Measurements from ENCODE around the gene TMED8.
"Not testable (repeated sequence)": the region's sequence is repeated elsewhere in the genome, so short reads cannot be mapped to it uniquely, and the experiment has no call there.

The TMED8 gene, protein sequence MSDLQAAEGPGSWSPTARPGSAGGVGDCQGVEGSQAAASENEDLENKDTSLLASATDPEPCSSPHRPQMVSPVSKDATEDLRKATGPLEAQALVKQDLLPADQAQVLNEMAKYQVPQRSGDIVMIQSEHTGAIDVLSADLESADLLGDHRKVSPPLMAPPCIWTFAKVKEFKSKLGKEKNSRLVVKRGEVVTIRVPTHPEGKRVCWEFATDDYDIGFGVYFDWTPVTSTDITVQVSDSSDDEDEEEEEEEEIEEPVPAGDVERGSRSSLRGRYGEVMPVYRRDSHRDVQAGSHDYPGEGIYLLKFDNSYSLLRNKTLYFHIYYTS

DNA sequence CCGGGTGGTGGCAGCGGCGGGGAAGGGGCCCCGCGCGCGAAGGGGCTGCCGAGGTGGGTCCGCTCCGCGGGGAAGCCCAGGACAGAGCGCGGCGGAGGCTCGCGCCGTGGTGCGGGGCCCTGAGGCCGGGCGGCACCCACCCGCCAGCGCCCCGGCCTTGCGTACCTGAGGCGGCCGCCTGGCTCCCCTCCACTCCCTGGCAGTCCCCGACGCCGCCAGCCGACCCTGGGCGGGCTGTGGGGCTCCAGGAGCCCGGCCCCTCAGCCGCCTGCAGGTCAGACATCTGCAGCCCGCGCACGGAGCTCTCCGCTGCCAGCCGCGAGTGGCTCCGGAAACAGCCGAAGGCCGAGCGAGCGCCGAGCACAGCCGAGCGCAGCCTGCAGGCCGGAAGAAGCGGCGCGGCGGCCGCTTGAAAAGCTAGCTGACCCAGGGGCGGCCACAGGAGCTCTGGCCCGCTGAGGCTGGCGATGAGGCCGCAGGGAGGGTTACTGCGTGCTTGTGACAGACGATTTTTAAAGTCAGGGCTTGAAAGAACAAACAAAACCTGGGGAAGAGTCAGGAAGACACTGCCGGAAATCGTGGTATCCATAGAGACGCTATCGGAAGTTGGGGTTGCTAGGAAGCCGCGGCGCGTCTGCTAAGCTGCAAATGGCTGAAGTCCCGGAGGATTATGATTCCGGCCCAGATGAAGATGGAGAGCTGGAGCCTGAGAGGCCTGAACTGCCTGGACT, at the start of gene TMED8, which contains the start of gene SAMD15:
TMED8 (minus strand) TSS at position 324 of the 731 bp plus-strand sequence; CDS start at position 283, 41 bp downstream.
SAMD15 (plus strand) TSS at position 609 of the 731 bp plus-strand sequence; CDS start at position 649, 40 bp downstream.
- peak; percentile 82 for DNase-seq (ENCODE audit: low read depth)

DNA sequence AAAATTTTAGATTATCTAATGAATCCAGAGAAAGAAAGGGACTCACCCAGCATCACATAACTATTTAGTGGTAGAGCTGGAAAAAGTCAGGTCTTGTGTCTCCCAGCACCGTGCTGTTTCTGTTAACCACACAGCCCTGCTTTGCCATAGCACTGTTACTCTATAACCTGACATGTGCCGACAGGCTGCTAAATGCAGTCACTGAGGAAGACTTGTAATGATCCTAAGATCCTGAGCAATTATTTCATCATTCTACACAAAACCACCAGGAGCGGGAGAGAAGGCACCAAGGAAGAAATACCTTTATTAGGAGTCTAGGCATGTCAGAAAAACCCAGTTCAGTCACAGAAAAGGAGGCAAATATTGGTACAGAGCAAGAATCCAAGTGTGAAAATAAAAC, 49.5 kb upstream of the TMED8 start:
- DNase-seq (ENCODE audit: low read depth), result no peak

DNA sequence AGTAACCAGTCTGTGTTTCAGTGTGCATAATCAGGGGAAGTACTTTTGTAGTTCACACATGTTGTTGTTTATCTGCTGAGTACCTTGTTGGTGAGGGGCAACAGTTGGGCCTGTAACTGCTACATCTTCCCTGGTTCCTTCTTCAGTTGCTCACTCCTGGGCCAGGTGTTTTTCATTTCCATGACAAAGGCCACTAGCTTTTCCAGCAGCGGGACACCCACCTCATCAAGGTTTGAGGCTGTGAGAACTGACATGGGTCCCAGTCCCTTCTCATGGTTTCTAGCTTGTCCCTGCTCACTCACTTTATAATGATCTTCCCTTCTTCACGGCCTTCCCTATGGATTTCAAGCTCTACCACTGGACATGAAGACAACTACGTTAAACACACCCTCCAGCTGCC, 48.0 kb upstream of the TMED8 start:
- DNase-seq (ENCODE audit: low read depth), result no peak

DNA sequence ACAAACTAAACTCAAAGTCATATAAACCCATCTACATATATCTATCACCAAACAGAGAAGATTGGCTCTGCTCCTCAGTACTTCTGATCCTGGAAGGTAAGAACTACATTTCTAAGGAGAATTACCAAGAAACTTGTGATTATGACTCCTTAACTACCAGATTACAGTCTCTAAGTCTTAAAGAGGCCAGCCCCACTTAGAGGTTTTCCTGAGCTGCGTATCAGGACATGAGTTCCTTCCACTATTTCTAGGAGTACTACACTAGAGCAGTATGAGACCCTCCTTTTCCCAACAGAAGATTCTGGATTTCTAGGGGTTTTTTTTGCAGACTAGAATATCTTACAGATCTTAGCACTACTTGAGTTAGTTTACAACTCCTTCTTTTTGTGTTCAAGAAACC, 46.5 kb upstream of the TMED8 start, which contains the start of gene NOXRED1:
NOXRED1 (minus strand) TSS at position 101 of the 400 bp plus-strand sequence. CDS start 634 bp downstream, outside the sequence.
- DNase-seq (ENCODE audit: low read depth), result no peak

DNA sequence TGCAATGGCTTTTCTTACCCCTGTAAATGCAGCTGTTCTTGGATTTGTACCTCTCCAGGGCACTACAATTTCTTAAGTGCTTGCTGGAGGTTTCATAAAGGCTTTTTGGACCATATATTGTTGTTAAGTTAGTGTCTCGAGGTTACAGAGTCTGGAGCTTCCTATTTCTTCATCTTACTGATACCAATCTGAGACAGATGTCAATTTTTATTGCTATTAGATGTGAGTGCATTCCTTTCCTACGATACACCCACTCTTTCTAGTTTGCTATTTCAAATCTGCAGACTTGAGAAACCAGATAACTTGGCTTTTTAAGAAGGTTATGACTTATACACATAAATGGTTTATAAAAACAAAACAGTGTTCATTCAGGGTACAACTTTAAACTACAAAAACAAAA, 44.3 kb upstream of the TMED8 start:
- no peak for DNase-seq (ENCODE audit: low read depth)

DNA sequence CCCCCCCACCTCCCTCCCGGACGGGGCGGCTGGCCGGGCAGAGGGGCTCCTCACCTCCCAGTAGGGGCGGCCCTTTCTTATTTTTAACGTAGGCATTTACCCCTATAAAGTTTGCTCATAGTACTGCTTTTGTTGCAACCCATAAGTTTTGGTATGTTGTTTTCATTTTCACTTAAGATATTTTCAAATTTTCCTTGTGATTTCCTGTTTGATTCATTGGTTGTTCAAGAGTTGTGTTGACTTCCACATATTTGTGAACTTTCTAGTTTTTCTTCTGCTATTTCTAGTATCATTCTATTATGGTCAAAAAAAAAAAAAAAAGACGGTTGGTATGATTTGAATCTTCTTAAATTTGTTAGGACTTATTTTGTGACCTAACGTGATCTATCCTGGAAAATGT, 39.9 kb upstream of the TMED8 start:
- no peak for DNase-seq (ENCODE audit: low read depth)

DNA sequence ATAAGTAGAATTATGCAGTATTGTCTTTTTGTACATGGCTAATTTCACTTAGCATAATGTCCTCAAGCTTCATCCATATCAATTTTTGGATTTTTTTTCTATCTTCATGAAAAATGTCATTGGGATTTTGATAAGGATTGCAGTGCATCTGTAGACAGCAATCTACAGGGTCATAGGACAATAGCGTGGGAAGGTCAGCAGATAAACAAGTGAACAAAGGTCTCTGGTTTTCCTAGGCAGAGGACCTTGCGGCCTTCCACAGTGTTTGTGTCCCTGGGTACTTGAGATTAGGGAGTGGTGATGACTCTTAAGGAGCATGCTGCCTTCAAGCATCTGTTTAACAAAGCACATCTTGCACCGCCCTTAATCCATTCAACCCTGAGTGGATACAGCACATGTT, 39.2 kb upstream of the TMED8 start:
- not testable (repeated sequence) for DNase-seq (ENCODE audit: low read depth)

DNA sequence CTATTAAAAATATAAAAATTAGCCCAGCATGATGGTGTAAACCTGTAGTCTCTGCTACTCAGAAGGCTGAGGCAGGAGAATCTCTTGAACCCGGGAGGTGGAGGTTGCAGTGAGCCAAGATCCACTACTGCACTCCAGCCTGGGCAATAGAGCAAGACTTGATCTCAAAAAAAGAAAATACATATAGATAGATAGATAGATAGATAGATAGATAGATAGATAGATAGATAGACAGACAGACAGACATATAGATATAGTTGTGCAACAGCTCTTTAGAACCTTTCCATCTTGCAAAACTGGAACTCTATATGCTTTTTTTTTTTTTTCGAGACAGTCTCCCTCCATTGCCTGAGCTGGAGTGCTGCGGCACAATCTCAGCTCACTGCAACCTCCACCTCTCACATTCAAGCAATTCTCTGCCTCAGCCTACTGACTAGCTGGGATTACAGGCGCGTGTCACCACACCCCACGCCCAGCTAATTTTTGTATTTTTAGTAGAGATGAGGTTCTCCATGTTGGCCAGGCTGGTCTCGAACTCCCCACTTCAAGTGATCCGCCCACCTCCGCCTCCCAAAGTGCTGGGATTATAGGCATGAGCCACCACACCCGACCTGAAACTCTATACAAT, 38.6 kb upstream of the TMED8 start:
- not testable (repeated sequence) for DNase-seq (ENCODE audit: low read depth)

DNA sequence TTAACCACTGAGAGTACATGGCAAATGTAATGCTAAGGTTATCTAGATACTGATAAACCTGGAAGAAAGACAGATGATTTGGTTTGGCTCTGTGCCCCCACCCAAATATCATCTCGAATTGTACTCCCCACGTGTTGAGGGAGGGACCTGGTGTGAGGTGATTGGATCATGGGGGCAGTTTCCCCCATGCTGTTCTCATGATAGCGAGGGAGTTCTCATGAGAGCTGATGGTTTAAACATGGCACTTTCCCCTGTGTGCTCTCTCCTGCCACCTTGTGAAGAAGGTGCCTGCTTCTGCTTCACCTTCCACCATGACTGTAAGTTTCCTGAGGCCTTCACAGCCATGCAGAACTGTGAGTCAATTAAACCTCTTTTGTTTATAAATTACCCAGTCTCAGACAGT, 32.2 kb upstream of the TMED8 start:
- DNase-seq (ENCODE audit: low read depth), result no peak

DNA sequence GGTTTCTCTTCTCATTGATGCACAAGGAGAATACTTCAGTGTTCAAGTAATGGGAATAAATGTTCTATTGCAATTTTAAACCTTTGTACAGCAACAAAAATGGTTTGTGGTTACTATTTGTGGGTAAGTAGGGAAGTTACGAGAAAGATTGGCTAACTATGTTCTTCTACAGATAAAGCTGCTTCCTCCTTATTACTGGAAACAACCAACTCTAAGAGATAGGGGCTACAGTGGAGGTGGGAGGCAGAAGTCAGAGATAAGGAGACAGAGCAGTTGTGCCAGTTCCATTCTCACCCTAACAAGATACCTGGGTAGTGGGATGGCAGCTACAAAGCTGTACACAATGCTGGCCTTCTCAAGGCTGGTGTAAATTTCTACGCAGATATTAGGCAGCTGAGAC, 30.3 kb upstream of the TMED8 start:
- no peak for DNase-seq (ENCODE audit: low read depth)

DNA sequence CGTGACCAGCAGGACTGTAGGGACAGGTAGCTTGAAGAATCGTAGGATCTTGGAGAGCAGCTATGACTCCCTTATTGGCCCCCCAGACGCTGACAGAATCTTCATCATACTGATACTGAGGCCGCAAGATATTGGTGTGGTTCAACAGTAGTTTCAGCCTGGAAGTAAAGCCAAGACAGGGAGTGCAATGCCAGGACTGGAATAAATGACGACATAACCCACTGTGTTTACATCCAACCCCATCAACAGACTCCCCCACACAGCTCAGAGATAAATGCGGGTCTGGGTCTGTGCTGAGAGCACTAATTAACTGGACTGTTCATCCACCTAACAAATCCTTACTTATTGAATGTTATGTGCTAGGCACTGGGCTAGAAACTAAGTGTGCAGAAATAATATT, 29.8 kb upstream of the TMED8 start:
- no peak for DNase-seq (ENCODE audit: low read depth)

DNA sequence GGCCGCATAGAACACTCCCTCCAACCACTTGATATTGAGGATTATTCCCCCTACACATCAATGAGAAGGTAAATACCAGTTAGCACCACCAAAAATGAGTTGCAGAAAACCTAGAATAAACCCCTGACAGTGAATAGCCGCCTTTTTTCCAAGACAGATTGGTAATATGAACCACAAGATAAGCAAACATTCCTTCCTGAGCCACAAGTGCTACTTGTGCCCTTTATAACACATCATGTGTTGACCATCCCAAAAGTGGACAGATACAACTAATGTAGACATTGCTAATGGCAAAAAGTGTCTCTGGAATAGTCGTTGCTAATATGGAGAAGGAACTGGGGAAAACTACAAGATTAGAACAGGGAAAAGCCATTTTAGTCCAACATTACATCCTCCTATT, 29.2 kb upstream of the TMED8 start:
- DNase-seq (ENCODE audit: low read depth), result no peak

DNA sequence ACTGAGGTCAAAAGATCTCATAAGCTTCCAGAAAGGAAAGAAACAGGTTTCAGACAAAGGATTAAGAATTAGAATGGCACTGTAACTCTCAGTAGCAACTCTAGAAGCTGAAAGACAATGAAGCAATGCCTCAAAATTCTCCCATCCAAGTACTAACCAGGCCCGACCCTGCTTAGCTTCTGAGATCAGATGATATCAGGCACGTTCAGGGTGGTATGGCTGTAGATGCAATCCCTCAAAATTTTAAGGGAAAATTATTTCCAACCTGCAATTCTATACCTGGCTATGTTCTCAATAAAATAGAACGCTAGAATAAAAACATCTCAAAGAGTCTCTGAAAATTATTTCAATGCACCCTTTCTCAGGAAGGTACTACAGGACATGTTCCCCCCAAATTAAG, 26.9 kb upstream of the TMED8 start:
- no peak for DNase-seq (ENCODE audit: low read depth)

DNA sequence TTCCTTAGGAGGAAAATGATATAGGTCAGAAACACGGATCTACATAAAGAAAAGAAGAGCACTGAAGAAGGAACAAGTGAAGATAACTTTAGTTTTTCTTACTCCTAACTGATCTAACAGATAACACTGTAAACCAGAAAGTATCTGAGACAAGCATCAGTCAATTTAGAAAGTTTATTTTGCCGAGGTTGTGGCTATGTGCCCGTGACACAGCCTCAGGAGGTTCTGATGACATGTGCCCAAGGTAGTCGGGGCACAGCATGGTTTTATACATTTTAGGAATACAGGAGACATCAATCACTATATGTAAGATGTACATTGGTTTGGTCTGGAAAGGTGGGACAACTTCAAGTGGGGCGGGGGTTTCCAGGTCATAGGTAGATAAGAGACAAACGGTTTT, 23.3 kb upstream of the TMED8 start:
- DNase-seq (ENCODE audit: low read depth), result no peak

DNA sequence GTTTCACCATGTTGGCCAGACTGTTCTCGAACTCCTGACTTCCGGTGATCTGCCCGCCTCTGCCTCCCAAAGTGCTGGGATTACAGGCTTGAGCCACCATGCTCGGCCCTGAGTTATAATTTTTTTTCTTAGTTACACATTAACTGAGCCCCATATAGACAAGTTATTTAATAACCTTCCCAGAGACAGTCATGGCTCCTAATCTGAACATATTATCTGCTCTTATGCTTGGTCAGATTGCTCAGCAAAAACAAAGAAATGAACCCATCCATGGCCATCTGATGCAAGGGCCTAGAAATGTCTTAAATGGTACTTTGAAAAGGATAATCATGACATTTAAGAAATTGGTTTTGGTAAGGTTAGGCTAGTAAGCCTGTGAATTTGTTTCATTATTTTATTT, 13.3 kb upstream of the TMED8 start:
- DNase-seq (ENCODE audit: low read depth), result no peak

DNA sequence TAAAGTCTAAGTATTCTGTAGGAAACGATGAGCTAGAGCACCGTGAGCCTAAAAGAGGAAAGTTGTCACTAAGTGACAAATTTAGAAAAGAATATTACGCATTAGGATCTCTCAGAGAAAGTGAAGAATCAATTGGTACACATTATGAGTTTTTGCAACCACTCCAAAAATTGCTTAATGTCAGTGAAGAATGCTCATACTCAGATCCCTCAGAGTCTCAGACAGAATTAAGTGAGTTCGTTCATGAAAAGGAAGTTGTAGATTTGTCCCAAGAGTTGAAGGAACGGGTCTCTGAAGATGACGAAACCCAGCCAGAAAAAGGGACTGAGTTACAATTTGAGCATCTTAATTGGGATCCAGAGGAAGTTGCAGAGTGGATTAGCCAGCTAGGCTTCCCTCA, 1.8 kb upstream of the TMED8 start:
- DNase-seq (ENCODE audit: low read depth), result no peak

DNA sequence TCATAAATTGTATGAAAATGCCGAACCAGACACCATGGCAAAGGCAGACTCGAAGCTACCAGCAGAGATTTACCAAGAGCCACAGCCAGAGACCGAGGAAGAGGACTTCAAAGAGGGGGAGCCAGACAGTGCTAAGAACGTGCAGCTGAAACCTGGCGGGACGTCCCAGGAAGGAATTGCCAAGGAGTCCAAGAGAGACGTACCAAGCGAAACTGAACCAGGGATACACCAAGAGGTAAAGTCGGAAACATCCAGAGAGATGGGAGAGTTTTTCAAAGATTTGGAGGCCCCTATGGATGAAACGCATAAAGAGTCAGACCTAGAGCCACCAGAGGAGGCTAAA, 579 bp upstream of the TMED8 start:
- DNase-seq (ENCODE audit: low read depth), result no peak

DNA sequence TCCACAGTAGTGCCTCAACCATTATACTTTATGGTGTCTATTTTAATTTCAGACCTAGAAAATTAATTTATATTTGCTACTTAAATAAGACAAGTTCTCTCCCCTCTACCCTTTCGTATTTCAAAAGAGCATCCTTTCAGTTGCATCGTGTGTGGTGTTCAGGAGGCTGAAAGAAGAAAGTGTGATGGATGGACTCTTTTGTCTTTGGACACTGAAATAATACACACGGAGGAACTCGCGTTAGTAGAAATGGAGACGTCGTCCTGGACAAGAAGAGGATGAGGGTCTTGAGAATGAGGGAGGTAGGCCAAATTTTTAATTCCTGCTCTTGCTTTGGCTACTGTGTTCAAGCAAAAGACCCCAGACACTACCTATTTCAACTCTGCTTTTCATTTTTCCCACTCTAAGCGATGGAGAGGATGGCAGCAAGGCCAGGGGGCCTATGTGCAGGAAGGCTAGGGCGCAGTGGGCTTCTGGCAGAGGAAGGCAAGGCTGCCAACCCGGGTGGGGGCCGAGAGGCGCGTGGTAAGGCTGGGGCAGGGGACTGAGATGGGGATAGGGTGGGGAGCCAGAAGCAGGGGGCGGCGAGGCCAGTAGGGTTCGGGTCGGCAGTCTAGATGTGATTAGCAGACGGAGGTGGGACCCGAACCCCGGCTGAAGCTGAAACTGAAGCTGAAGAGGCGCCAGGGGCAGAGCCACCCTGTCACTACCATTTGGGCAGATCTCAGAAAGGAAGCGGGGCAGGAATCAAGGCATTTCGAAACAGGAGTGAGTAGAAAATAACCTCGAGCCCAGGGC, 722 bp downstream of the TMED8 start:
- peak; percentile 6 for DNase-seq (ENCODE audit: low read depth)

DNA sequence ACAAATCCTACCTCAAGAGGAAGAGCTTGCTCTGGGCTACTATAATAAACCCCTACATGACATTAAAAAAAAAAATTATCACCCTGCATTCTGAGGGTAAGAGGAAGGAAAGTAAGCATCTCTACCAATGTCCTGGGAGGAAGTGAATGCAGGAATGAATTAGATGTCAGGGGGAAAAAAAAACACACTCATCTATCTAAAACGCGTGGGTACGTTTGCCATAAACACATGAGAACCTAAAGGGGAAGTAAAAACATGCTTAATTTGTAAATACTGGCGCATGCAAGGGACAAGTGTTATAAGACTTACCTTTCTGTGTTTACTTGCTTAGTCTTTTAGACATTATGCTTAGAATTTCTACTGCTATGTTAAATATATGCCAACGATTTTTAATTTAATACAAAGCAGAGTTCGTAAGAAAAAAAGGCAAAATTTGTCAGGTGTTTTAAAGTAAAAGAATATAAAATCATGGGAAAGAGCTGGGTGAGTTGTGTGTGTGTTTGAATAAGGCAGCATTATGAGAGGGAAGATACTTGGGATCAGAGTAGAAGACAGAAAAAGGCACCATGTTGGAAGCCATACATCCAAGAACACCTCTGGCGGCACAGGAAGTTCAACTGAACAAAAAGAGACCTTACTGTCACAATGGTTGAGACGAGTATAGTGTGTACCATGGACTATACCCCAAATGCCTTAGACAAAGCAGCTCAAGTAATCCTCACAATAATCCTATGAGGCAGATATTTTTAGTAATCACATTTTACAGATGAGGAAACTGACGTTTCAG, 1.5 kb downstream of the TMED8 start:
- DNase-seq (ENCODE audit: low read depth), result no peak

DNA sequence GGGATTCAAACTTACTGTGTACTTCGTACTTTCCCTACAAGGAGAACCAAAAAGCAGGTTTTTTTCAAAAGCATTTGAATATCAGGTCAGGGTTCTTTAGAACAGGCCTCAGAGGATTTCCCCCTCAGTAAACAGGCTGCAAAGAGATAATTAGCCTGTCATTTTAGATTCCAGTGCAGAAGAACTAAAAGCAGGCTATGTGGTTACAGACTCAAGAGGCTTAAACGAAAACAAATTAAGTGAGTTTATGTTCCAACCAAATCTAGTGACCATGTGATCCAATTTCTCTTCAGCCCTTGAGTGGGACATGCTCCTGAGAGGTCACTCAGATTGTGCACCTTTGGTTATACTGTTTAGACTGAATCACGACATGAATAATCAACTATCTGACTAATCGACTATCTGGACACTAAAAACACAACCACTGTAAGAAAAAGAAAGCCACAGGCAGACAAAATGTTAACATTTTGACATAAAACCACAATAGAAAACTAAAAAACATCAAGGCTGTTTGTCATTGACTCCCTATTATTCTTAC, 4.5 kb downstream of the TMED8 start:
- no peak for DNase-seq (ENCODE audit: low read depth)

DNA sequence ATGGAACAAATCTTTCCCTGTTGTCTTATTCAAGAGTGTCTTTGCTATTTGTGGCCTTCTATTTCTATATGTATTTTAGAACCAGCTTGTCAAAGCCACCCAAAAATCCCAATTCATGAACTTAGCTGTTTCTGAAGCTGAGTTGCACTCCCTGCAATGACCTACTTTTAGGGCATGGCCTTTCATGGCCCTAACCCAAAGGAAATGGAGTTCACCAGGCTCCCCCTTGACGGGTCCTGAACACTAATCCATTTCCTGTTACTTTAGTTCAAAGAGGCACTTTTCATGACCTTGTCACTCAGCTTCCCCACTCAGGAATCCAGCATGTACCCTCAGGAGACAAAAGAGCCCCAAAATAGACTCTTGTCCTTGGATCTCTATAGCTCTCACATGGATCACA, 7.6 kb downstream of the TMED8 start:
- DNase-seq (ENCODE audit: low read depth), result no peak
